Upper lobe of left lung (tissue), 4 donors: ENCODE results near the gene LAMC1.

Experiments
- POLR2A ChIP-seq, 4 donors: fragments of 450-650 bp; IDR thresholded peaks; one replicate each; pipeline ENCODE4 v1.5.1; 2016 to 2017; ENCODE audit warnings: antibody characterized with exemption in 4 of 4, mild to moderate bottlenecking in 2 of 4
- POLR2AphosphoS5 ChIP-seq, 2 donors: sonication (generic); formaldehyde crosslinking; IDR thresholded peaks; one replicate each; pipeline ENCODE4 v1.5.1; 2017; ENCODE audit warnings: antibody characterized with exemption in 2 of 2
- TF ChIP-seq, protein P1 (sequence below), 6 experiments: fragments of 450-650 bp in 4 of 6; fragments of 200-600 bp in 2 of 6; sonication (generic) in 2 of 6; IDR thresholded peaks; one replicate each; pipeline ENCODE4 v1.5.1; 2016 to 2019; ENCODE audit warnings: antibody characterized with exemption in 6 of 6

DNA sequence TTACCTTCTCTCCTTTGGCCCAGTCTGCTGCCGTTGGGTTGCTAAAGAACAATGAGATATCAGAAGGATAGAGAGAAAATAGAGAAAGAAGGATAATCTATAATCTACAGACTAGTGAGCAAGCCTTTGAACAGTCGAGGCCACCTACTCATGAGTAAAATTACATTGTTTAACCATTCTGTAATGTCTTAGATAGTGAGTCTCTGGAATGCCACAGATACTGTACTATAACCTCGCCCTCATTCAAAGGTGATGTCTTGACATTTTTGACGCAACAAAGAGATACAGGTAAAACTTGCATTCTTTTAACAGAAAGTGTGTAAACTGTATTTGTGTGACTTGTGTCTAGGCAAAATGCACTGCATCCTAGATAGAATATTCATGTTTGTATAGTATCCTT, 77.9 kb downstream of the LAMC1 start:
- TF ChIP-seq, protein P1, sequence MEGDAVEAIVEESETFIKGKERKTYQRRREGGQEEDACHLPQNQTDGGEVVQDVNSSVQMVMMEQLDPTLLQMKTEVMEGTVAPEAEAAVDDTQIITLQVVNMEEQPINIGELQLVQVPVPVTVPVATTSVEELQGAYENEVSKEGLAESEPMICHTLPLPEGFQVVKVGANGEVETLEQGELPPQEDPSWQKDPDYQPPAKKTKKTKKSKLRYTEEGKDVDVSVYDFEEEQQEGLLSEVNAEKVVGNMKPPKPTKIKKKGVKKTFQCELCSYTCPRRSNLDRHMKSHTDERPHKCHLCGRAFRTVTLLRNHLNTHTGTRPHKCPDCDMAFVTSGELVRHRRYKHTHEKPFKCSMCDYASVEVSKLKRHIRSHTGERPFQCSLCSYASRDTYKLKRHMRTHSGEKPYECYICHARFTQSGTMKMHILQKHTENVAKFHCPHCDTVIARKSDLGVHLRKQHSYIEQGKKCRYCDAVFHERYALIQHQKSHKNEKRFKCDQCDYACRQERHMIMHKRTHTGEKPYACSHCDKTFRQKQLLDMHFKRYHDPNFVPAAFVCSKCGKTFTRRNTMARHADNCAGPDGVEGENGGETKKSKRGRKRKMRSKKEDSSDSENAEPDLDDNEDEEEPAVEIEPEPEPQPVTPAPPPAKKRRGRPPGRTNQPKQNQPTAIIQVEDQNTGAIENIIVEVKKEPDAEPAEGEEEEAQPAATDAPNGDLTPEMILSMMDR (IDR thresholded peaks at IDR 0.05): no peak
- no peak for TF ChIP-seq POLR2AphosphoS5 (IDR thresholded peaks at IDR 0.05)
- no peak for TF ChIP-seq POLR2A (IDR thresholded peaks at IDR 0.05)
